Gastroesophageal sphincter (tissue), 4 donors: ENCODE results near the gene MLLT1. TPM values are rescaled to one million over a fixed set of nuclear protein-coding genes. Genes with fewer than 3 reads are reported as not detected.

ENCODE experiments used
- ATAC-seq: fragments of 150-250 bp; one replicate; pipeline ENCODE4 v1.9.1; 2016; ENCODE audit warnings: mild to moderate bottlenecking, moderate library complexity
- H3K27ac ChIP-seq, 4 donors: fragments of 200-600 bp; sonication (generic) in 3 of 4; 1 replicate in 3 of 4; 2 replicates in 1 of 4; pipeline ENCODE4 v1.5.1; 2016 to 2019
- H3K27me3 ChIP-seq: fragments of 200-600 bp; sonication (generic); one replicate; pipeline ENCODE4 v1.5.1; 2019
- H3K36me3 ChIP-seq, 2 donors: fragments of 200-600 bp; sonication (generic); one replicate each; pipeline ENCODE4 v1.5.1; 2019; ENCODE audit warnings: control low read depth in 1 of 2
- H3K4me1 ChIP-seq, 3 donors: fragments of 200-600 bp; sonication (generic); 1 replicate in 2 of 3; 2 replicates in 1 of 3; pipeline ENCODE4 v1.5.1; 2016 to 2019; ENCODE audit warnings: control low read depth in 2 of 3
- H3K4me3 ChIP-seq, 2 donors: fragments of 200-600 bp; sonication (generic); one replicate each; pipeline ENCODE4 v1.5.1; 2019; ENCODE audit warnings: mild to moderate bottlenecking in 1 of 2, moderate library complexity in 1 of 2
- H3K9me3 ChIP-seq, 3 donors: fragments of 200-600 bp; sonication (generic); one replicate each; pipeline ENCODE4 v1.5.1; 2017 to 2019; ENCODE audit warnings: control low read depth in 2 of 3
- EP300 ChIP-seq: sonication (generic); formaldehyde crosslinking; IDR thresholded peaks from one replicate; pipeline ENCODE4 v1.6.1; 2017; ENCODE audit warnings: antibody characterized with exemption, mild to moderate bottlenecking
- POLR2A ChIP-seq, 2 donors: fragments of 450-650 bp; IDR thresholded peaks; one replicate each; pipeline ENCODE4 v1.6.1; 2017; ENCODE audit warnings: antibody characterized with exemption in 2 of 2, mild to moderate bottlenecking in 2 of 2, moderate library complexity in 1 of 2
- POLR2AphosphoS5 ChIP-seq: sonication (generic); formaldehyde crosslinking; IDR thresholded peaks from one replicate; pipeline ENCODE4 v1.6.1; 2017; ENCODE audit warnings: antibody characterized with exemption
- WGBS, 2 donors: methylation state at CpG; one replicate each; pipeline ENCODE4 v1.1.5; 2018; ENCODE audit warnings: low coverage in 1 of 2; 5-methylcytosine and 5-hydroxymethylcytosine counted together
- small RNA-seq, 4 donors: library from RNA; depleted of rRNA; stranded (forward); fragments of <200 nt; gene quantifications; one replicate each; pipeline ENCODE3, GENCODE V24; 2016
- total RNA-seq, 4 donors: library from RNA; depleted of rRNA; stranded (reverse); fragments of >200 nt; gene quantifications; one replicate each; pipeline ENCODE4 v1.1.0, GENCODE V29; 2016
- TF ChIP-seq, protein P1 (sequence below), 4 experiments: fragments of 200-600 bp in 2 of 4; fragments of 450-650 bp in 2 of 4; sonication (generic) in 1 of 4; IDR thresholded peaks; one replicate each; pipeline ENCODE4 v1.5.1; 2017 to 2019; ENCODE audit warnings: antibody characterized with exemption in 4 of 4, mild to moderate bottlenecking in 2 of 4, moderate library complexity in 2 of 4

The MLLT1 gene
- total RNA-seq, 4 donors from 2014 or later: 21.4 to 42.5 (median 23.8) TPM

GRCh38 chr19:6167115-6167514, 112.7 kb downstream of the MLLT1 start:
- Histone ChIP-seq H3K9me3 (no peaks in the 10 kb centered on the region), H3K4me1 (no peaks in the 10 kb centered on the region), H3K27ac (no peak overlapping the region), H3K27me3 (no peaks in the 10 kb centered on the region), H3K36me3 (no peaks in the 10 kb centered on the region), H3K4me3 (no peak overlapping the region)
- TF ChIP-seq, protein P1, sequence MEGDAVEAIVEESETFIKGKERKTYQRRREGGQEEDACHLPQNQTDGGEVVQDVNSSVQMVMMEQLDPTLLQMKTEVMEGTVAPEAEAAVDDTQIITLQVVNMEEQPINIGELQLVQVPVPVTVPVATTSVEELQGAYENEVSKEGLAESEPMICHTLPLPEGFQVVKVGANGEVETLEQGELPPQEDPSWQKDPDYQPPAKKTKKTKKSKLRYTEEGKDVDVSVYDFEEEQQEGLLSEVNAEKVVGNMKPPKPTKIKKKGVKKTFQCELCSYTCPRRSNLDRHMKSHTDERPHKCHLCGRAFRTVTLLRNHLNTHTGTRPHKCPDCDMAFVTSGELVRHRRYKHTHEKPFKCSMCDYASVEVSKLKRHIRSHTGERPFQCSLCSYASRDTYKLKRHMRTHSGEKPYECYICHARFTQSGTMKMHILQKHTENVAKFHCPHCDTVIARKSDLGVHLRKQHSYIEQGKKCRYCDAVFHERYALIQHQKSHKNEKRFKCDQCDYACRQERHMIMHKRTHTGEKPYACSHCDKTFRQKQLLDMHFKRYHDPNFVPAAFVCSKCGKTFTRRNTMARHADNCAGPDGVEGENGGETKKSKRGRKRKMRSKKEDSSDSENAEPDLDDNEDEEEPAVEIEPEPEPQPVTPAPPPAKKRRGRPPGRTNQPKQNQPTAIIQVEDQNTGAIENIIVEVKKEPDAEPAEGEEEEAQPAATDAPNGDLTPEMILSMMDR (IDR thresholded peaks at IDR 0.05): no peak
- TF ChIP-seq POLR2AphosphoS5 (no peak), POLR2A (IDR thresholded peaks at IDR 0.05) (no peak), EP300 (no peak)
- WGBS, 2 donors: 83 to 91% methylated on average over 1 of the region's 1 CpG
- no peak for ATAC-seq

- no peak for ATAC-seq
- TF ChIP-seq POLR2AphosphoS5: no peak
- no peaks in the 10 kb centered on the region for H3K9me3 ChIP-seq
- 67 to 74% methylated on average over 3 to 4 of the region's 5 CpGs for WGBS, 2 donors
- no peaks in the 10 kb centered on the region for H3K36me3 ChIP-seq
- no peak overlapping the region for H3K4me3 ChIP-seq
- no peaks in the 10 kb centered on the region for H3K4me1 ChIP-seq
- H3K27me3 ChIP-seq: no peaks in the 10 kb centered on the region
- H3K27ac ChIP-seq: no peak overlapping the region
These were observed 114.8 kb downstream of the MLLT1 start for GRCh38 chr19:6164906-6165531.

DNA sequence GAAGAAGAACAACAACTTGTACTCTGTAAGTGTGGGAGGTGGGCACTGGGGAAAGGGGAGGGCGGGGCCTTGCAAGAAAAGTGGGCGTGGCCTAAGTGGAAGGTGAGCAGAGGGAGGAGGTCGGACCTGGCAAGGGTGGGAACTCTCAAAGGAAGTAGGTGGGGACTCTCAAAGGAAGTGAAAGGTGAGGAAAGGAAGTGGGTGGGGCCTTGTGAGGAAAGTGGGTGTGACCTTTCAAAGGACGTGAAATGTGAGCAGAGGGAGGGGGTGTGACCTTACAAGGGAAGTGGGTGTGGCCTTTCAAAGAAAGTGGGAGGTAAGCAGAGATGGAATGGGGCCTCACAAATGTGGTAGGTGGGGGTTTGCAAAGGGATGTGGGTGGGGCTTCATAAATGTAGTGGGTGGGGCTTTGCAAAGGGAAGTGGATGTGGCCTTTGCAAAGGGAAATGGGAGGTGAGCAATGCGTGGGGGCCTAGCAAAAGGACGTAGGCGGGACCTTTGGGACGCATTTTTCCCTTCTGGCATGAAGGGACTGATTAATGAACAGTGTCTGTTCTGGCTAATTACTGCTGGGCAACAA, 118.4 kb downstream of the MLLT1 start:
- peaks cover 0 to 17% (median 0%) of the 10 kb centered on the region in 3 donors for H3K9me3 ChIP-seq
- no peaks in the 10 kb centered on the region for H3K36me3 ChIP-seq
- H3K27ac ChIP-seq: no peak overlapping the region
- no peaks in the 10 kb centered on the region for H3K4me1 ChIP-seq
- no peak overlapping the region for H3K4me3 ChIP-seq
- ATAC-seq: peak; percentile 67
- WGBS, 2 donors: 39 to 45% methylated on average over 6 to 8 of the region's 8 CpGs
- TF ChIP-seq POLR2AphosphoS5: no peak
- no peak for TF ChIP-seq EP300
- no peaks in the 10 kb centered on the region for H3K27me3 ChIP-seq

Small RNAs within 50 kb of the gene (small RNA-seq; reads per million reads assigned to genes)
- gene AC011471.1: 0 reads per million in 4 donors

Other genes with a start within 250 kb of the MLLT1 start
- 10 to 100 TPM; 18.7 to 49.1 (median 37.6) TPM for gene RFX2, start 169.5 kb downstream of the MLLT1 start, total RNA-seq
- 1 to 10 TPM in 2 of 4 donors, under 1 TPM in 1, not detected in 1; 0.47 to 2.0 (median 1.6) TPM for gene ACSBG2, start 144.3 kb downstream of the MLLT1 start, total RNA-seq
- not detected for gene ACER1, start 53.6 kb upstream of the MLLT1 start, total RNA-seq
- 10 to 100 TPM; 40.2 to 86.1 (median 63.8) TPM for gene CLPP, start 81.6 kb upstream of the MLLT1 start, total RNA-seq
- 10 to 100 TPM; 41.9 to 75.1 (median 45.7) TPM for gene ALKBH7, start 92.8 kb upstream of the MLLT1 start, total RNA-seq
- gene PSPN, start 96.0 kb upstream of the MLLT1 start, total RNA-seq: 1 to 10 TPM in 3 of 4 donors, under 1 TPM in 1; 0.67 to 2.4 (median 1.4) TPM
- gene GTF2F1, start 113.2 kb upstream of the MLLT1 start, total RNA-seq: 10 to 100 TPM; 44.7 to 62.8 (median 51.4) TPM
- 100 to 1,000 TPM; 102 to 218 (median 126) TPM for gene KHSRP, start 144.8 kb upstream of the MLLT1 start, total RNA-seq
- 1 to 10 TPM in 1 of 4 donors, under 1 TPM in 1, not detected in 2; 0.27 to 1.3 TPM for gene SLC25A41, start 153.8 kb upstream of the MLLT1 start, total RNA-seq
- gene SLC25A23, start 179.8 kb upstream of the MLLT1 start, total RNA-seq: 100 to 1,000 TPM; 111 to 328 (median 240) TPM
- 1 to 10 TPM in 2 of 4 donors, under 1 TPM in 1, not detected in 1; 0.85 to 6.2 (median 1.6) TPM for gene CRB3, start 184.3 kb upstream of the MLLT1 start, total RNA-seq
- 1 to 10 TPM in 3 of 4 donors, under 1 TPM in 1; 0.57 to 6.1 (median 1.5) TPM for gene DENND1C, start 201.8 kb upstream of the MLLT1 start, total RNA-seq
- 1 to 10 TPM; 1.2 to 3.2 (median 2.2) TPM for gene TUBB4A, start 222.3 kb upstream of the MLLT1 start, total RNA-seq